Measurements from ENCODE around the gene P2RX6.

DNA sequence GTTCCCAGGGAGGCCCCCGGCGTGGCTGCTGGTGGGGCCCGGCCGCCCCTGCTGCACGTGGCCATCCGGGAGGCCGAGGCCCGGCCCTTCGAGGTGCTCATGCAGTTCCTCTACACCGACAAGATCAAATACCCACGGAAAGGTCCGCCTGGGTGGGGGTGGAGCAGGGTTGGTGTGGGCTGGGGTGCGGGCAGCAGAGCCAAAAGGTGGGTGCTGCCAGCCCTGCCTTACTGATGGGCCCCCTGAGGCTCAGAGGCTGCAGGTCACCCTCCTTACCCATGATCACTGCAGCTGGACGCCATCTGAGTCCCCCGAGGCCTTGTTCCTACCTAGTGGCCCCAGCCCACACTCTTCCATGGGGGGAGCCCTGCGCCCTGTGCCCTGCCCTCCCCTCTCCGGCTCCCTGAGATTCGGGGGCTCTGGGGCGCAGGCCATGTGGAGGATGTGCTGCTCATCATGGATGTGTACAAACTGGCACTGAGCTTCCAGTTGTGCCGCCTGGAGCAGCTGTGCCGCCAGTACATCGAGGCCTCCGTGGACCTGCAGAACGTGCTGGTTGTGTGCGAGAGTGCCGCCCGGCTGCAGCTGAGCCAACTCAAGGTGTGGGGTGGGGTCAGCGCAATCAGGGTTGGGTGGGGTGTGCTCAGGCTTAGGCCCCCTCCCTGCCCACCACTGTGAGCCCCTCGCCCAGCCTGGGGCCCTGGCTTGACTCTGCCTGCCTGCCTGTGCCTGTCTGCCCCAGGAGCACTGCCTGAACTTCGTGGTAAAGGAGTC is 20.6 kb upstream of the P2RX6 start:
- TF ChIP-seq CTCF (IDR thresholded peaks at IDR 0.05) (no peak), EP300 (IDR thresholded peaks at IDR 0.05) (no peak), POLR2A (IDR thresholded peaks at IDR 0.05; ENCODE audit: low read depth) (no peak)
